HG03039 (cell line): ENCODE results near the gene EVA1B.

Experiments
- ATAC-seq: cut with Tn5 transposase; IDR thresholded peaks from one replicate; pipeline ENCODE4 v1.9.1; 2021; ENCODE audit warnings: mild to moderate bottlenecking, moderate library complexity; ENCODE audit not compliant: unreplicated experiment

Gene EVA1B

DNA sequence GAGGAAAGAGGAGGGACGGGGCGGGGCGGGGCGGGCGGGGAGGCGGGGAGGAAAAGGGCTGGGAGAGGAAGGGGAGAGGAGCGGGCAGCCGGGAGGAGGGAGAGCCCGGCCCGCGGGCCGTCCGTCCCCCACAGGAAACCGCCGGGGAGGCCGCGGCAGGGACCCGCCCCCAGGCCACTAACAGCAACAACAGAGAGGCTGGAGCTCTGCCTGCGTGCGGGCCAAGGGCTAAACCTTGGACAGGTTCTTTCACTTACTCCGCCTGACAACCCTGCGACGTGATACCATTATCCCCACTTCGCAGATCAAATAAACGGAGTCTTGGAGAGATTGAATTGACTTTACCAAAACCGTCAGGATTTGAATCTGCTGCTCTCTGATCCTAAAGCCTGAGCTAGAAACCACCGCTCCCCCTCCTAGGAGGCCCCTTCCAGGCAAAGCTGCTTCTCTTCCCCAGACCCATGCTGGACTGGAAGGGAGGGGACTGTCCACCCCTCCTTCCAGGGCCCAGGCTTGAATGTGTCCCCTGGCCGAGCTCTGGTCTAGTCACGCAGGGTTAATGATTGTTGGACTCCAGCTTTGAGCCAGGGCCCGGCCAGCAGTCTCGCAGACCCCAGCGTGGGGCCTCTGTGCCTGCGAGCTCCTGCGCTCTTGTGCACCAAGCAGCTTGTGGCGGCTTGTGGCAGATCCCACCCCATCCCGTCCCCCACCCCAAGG is at the start of gene EVA1B:
Gene EVA1B, minus strand, starts transcription at position 10 of the 717 bp plus-strand sequence. CDS start 608 bp downstream, outside the sequence.
- ATAC-seq, result no peak

DNA sequence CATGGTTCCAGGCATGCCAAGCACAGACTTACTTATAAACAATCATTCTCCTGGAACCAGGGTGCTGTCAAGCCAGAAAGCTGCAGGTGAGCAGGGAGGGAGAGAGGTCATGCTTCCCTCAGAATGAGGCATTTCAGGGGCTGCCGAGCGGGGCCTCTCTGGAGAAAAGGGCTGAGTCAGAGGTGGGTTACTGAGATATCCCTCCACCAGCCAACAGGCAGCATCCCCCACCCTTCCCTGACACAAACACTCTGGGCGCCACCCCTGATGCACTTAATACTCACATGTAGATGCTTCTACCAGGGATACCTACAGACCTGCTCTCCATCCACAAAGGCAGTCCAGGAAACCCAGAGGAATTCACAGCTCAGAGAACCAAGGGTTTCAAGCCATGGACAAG is 49.2 kb upstream of the EVA1B start:
- no peak for ATAC-seq

GRCh38 chr1:36369061-36369861 is 45.8 kb upstream of the EVA1B start:
- no peak for ATAC-seq

DNA sequence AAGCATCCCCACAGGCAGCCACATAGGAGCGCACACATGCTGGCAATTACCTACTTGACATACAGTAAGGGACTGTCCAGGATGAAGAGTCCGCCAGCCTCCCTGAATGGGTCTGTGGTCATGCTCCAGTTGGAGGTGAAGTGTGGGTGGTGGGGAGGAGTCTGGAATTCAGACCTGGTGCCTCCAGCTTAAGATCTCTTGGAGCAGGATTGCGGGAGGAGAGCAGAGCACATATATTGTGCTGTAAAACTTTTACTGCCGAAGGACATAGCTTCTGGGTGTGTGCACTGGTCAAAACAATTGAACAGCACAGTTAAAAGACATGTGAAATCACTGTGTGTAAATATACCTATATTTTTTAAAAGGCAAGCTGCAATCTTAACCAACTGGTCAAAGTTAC is 44.4 kb upstream of the EVA1B start:
- ATAC-seq, result no peak

- no peak for ATAC-seq
Observed at GRCh38 chr1:36367066-36367465, 43.6 kb upstream of the EVA1B start.

DNA sequence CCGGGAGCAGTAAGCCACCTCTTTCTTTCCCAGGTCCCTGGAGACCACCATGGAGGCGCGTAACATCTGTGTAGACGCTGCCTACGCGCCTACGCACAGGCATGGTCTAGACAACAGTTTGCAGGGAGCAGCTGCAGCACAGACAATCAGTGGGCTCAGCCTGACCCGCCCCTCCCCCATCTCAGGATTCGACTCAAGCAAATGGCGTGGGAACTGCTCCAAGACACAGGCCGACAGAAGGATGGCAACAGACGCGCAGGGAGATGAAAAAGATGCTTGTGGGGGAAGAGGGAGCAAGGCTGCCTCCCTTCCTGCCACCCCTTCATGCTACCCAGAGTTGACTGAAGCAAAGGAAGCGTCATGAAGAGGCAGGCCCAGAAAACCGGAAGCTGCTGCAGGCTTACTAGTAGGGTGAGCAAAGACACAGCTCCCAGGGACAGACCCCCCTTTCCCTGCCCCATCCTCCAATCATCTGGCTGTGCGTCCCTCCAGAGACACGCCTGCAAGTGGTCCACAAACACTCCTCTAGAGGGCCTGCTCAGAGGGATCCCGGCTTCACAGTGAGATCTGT is 42.7 kb upstream of the EVA1B start:
- no peak for ATAC-seq

- ATAC-seq, result no peak
Observed at GRCh38 chr1:36365381-36365780, 41.9 kb upstream of the EVA1B start.

DNA sequence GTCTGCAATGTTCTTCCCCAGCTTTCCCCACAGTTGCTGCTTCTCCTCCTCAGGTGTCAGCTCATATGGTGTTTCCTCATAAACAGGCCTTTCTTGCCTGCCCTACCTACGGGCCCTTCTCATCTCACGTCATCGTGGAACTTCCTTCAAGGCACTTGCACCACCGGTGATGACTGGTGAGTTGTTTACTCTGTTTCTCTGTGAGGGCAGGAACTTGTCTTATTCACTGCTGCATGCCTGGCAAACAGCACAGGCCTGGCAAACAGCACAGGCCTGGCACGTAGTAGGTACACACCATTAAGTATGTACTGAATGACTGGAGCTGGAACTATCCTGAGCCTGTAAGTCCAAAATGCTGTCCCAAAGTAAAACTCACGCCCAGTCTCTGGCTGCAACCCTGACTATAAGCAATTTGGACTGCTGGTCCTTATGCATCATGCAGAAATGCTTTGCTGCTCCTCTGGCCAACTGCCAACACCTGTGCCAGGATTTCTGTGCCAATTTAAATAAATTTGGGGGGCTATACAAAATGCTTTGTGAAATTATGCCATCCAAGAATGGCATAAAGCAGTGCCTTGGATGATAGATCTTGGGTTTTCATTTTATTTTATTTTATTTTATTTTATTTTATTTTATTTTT is 36.6 kb upstream of the EVA1B start:
- ATAC-seq, result no peak

- no peak for ATAC-seq
Observed at GRCh38 chr1:36359383-36359782, 35.9 kb upstream of the EVA1B start.

GRCh38 chr1:36358514-36359084 is 35.2 kb upstream of the EVA1B start:
- ATAC-seq, result no peak

GRCh38 chr1:36355811-36356210 is 32.4 kb upstream of the EVA1B start:
- ATAC-seq, result no peak

- ATAC-seq, result no peak
Observed at GRCh38 chr1:36354486-36354885, 31.0 kb upstream of the EVA1B start.

DNA sequence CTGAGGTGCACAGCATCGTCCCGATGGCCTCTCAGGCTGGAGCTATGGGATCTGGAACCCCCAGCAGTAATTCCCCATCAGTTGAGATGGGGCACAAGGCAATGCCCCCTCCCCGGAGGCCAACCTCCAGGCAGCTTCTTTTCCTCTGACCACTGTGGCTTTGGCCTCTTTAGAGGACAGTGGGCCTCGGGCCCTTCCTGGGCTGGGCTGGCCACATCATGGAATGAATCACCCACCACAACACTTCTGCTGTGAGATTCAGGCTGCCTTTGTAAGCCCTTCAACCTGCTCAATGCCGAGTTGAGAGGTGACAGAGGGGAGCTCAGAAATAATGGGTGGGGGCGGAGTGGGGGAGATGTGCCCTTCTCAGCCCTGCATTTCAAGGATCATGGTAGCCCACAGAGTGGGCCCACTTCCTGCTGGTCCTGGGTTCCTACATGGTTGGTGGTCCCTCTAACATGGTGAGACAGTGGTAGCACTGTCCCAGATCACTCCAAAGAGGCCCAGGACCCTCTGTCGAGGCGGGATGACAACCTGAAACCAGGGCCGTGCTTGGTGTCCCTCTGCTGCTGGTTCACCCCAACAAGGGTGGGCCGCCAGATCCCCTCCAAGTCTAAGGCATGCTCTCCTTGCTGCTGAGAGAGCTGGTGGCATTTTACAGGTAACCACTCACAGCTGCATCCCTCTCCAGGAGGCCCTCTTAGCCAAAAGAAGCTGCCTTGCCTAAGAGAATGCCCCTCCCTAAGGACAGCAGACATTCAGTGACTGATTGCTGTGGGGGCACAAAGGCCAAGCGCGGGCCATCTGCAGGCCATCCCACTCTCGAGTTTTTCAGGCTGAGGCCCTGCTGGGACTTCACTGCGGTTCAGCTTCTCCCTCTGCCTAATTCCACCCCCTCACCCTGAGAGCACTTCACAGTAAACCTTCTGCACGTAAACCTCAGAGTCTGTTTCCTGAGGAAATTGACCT is 29.7 kb upstream of the EVA1B start:
- ATAC-seq, result no peak

- no peak for ATAC-seq
Observed at GRCh38 chr1:36352125-36352909, 28.9 kb upstream of the EVA1B start.

DNA sequence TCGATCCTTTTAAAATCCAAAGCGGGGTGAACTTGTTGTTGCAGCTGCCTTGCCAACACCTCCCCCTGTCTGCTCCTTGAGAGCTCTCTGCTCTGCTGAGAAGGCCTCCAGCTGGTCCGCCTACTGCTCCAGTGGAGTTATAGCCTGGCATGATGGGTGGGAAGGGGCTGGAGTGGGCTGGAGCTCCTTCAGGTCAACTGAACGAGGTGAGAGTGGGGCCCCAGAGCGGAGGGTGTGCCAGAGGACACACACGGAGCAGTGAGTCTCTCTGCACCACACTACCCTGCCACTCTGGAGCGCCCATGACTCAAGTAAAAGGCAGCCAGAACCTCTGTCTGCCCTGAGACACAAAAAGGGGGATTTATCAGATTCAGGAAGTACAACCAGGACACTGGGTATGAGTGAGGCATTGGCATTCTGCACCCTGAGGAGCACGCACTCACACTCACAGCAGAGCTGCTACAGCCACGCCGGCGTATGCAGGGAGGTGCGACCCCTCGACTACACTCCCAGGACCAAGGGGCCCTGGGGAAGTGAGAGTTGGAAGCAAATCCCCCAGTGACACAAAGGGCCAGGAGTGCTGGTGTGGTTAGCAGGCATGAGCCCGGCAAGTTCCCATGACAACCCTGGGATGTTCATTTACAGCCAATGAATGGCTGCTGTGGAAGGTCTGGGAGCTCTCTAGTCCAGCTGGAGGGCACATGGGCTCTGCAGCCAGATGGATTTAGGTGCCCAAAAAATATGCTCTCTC is 28.0 kb upstream of the EVA1B start:
- ATAC-seq, result no peak

GRCh38 chr1:36350659-36351226 is 27.3 kb upstream of the EVA1B start:
- ATAC-seq, result no peak

GRCh38 chr1:36349839-36350238 is 26.4 kb upstream of the EVA1B start:
- no peak for ATAC-seq

- ATAC-seq, result peak; percentile 50
Observed at GRCh38 chr1:36349241-36349671, 25.8 kb upstream of the EVA1B start.
